Measurements from ENCODE around the gene SAG. TPM values are rescaled to one million over a fixed set of nuclear protein-coding genes. Genes with fewer than 3 reads are reported as not detected.

SAG gene
- total RNA-seq (2014; rRNA removed; shearing (Covaris generic)), result 0.04 TPM in 1 of 2 replicates, not detected in the other

GRCh38 chr2:233307565-233307964 is at the start of gene SAG:
TSS of gene SAG (plus strand) at chr2:233307816. CDS start at chr2:233309190, 1,374 bp downstream.

GRCh38 chr2:233353769-233354499 is 46.3 kb downstream of the SAG start, which contains the start of gene DGKD:
TSS of gene DGKD (plus strand) at chr2:233354494. CDS start at chr2:233354519, 25 bp downstream.

Small RNA genes lying within 50 kb of the gene (small RNA-seq; reads per million reads assigned to genes)
- gene RF00019 (not detected), gene SCARNA5 (8.7 reads per million, percentile 88 among the genes with 10 or more reads in this experiment), gene SCARNA6 (8.3 reads per million, percentile 87 among the genes with 10 or more reads in this experiment)

Other genes with a start within 250 kb of the SAG start
- 0.37 and 0.72 TPM in 2 replicates for gene INPP5D, start 247.5 kb upstream of the SAG start, total RNA-seq (2014; rRNA removed; shearing (Covaris generic))
- gene ATG16L1, start 56.1 kb upstream of the SAG start, total RNA-seq (2014; rRNA removed; shearing (Covaris generic)), result 35.0 and 40.0 TPM in 2 replicates
- 20.3 and 22.8 TPM in 2 replicates for gene DGKD, start 46.7 kb downstream of the SAG start, total RNA-seq (2014; rRNA removed; shearing (Covaris generic))